HG02981 (cell line): Measurements from ENCODE around the gene RASA3.

Experiments used
- ATAC-seq: cut with Tn5 transposase; IDR thresholded peaks from one replicate; pipeline ENCODE4 v1.9.1; 2021; ENCODE audit warnings: mild to moderate bottlenecking, moderate library complexity; ENCODE audit not compliant: unreplicated experiment

The RASA3 gene

DNA sequence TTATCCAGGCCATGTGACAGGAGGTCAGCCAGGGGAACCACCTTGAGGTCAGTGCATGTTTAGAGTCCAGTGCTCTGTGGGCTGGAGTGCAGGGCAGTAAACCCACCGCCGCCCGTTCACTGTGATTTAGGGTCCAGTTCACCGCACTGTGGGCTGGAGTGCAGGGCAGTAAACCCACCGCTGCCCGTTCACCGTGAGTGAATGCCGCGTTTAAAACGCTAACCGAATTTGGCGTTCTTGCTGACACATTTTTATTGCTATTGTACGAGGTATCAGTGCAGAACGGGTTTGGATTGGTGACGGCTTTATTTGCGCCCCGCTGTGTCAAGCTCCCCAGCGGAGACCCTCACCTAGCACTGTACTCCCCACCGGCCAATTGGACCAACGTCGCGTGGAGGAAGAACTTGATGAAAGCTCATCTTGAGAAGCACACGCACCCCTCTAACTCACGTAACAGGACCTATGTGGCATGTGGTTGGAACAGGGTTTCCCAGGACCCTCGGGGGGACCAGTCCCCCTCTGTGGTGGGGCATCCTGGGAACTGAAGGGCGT lies 186.5 kb downstream of the RASA3 start:
- no peak for ATAC-seq

DNA sequence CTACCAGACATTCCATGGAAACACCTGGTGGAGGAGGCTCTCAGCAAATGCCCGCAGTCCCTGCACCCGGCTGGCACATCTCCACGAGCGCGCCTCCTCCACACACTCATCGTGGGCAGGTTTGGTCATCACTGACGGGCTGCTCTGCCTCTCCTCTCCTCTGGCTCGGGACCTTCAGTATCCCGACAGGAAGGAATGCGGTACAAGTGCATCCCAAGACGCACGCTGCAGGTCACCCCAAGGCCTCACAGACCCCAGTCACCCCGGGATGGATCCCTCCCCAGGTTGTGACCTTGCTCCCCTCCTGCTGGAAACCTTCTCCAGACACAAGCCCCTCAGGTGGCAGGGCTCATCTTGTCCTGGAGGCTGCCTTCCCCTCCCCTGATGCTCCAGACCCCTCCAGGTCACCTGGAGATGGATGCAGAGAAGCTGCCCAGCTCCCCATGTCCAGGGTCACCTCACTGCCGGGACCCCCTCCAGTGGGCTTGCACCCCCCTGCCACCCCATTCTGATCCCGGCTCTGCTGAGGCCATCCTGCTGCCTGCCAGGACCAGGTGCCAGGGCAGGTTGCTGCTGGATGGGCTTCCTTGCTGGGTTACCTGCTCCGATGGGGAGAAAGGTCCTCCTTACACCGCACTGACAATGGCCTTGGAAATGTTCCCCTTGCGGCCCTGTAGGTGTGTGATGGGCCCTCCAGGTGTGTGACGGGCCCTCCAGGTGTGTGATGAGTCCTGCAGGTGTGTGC lies 188.4 kb downstream of the RASA3 start:
- no peak for ATAC-seq

DNA sequence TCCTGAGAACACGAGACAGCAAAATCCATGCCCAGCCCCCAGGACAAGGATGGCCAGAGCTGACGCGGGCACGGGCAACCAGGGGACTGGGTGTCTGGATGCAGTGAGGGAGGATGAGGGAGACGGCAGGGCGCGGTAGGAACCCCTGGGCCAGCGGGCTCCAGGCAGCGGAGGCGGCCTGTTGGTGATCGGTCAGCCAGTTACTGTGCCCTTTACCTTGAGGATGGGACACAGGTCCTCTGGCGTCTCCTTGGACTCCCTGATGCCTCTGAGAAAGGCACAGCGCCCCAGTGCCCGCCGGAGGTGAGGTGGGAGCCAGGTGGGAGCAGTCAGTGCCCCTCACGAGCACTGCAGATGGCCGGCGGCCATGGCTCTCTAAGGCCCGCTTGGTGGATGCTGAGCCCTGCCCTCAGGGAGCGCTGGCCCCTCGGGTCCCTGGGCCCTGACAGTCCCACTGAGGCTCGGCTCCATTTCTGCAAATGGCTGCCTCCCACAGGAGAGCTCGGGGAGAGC lies 189.8 kb downstream of the RASA3 start:
- ATAC-seq = no peak

DNA sequence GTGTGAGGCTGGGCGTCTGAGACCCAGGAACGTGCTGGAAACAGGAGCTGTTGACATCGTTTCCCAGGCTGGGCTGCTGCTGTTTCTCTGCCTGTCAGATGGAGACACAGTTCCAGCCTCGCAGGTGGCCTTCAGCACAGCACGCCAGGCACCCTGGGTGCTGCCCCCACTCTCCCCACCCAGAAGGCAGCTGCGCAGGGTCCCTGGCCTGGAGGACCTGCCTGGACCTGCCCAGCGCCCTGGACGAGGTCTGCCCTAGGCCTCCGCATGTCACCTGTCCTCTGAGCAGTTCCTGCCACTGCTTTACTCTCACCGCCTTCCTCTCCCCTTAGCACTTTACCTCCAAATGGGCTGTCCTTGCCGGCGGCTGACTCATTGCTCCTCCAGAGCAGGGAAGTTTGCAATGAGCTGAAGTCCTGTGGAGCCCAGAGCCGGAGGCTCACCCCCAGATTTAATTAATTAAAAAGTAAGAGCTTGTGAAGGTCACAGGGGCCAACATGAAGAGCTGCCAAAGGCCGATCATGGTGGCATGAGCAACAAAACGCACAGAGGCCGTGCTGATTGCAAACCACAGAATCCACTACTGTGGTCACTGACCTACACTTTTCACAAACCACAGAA lies 190.7 kb downstream of the RASA3 start:
- ATAC-seq = no peak

DNA sequence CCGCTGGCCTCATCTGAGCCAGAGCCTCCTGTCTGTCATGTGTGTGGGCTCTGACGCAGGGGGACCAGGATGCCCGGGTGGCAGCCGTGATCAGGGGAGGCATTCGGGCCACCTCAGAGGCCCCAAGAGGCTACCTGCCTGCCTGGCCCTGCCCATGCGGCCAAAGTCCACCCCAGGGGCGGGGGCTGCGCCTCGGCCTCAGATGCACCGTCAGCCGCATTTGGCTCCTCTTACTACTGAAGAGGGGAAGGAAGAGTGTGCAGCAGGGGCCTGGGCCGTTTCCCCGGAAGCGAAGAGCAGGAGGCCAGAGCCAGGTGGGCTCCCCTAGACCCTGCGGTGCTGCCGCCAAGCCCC lies 192.5 kb downstream of the RASA3 start:
- no peak for ATAC-seq

DNA sequence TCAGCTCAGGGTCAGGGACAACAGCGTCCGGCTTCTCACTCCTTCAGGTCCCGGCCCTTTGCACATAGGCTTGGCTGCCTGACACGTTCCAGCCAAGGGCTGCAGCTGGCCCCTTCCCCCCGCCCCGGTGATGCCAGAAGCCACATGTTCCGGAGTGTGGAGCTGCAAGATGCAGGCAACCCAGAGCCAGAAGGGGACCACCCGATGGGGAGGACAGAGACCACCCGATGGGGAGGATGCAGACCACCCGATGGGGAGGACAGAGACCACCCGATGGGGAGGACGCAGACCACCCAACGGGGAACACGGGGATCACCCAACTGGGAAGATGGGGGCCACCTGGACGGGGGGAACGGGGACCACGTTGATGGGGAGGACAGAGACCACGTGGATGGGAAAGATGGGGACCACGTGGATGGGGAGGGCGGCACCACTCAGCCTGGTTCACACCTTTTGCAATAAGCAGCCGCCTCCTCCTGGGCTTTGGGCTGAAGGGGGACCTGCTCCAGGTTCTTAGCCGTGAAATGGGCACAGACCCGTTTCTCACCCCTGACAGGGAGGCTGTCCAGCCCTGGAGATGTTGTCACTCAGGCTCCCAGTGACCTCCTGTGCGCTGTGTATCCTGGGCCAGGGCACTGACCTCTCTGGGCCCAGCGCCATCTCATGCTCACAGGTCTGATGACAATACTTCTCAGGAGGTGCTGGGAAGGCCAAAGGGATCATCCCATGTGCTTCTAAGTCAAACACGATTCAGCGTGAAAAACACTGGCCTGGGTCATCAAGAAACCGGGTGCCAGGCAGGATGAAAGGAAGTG lies 193.1 kb downstream of the RASA3 start:
- no peak for ATAC-seq

DNA sequence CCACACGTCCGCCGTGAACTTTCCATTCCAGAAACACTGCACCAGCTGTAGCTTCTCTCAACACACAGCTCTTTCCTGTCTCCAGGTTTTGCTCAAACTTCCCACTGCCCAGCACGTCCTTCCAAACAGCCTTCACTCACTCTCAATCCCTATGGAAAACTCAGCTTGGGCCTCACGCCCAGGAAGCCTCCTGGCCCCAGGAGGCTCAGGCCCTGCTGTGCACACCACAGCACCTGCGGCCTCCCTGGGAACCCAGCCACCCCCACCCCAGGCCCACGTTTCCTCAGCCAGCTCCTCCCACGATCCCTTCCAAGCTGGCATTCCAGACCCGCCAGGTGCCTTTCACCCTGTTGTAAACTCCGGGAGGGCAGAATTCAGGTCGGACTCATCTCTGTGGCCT lies 193.7 kb downstream of the RASA3 start:
- ATAC-seq = no peak

DNA sequence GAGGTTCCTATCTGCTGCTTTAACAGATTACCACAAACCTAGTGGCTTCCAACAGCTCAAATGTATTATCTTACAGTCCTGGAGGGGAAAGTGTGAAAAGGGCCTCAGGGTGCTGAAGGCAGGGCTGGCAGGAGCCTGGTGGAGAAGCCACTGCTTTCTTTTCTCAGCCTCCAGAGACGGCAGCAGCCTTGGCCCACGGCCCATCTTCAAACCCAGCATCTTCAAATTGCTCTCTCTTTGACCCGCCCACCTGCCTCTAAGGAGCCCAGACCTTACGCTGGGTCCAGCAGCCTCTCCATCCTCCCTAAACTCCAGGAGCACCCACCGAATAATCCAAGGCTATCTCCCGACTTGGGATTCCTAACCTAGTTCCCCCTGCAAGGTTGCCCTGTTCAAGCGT lies 194.2 kb downstream of the RASA3 start:
- ATAC-seq = no peak

DNA sequence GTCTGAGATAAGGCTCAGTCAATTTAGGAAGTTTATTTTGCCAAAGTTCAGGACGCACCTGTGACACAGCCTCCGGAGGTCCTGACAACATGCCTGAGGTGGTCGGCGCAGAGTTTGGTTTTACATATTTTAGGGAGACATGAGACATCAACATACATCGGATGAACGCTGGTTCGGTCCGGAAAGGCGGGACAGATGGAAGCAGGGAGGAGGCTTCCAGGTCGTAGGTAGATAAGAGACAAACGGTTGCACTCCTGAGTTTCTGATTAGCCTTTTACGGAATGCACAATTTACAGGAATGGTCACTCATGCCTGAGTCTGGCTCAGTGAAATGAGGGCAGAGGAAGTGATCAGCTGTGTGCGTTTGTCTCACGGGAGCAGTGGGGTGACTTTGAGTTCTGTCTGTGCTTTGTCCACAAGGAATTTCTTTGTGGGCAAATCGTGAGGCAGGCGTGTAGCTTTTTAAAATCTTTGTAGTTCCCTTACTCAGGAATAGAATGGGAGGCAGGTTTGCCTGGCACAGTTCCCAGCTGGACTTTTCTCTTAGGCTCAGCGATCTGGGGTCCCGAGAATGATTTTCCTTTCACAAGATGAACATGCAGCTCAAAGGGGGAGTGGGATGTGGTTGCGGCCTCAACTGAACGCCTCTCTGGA lies 194.8 kb downstream of the RASA3 start:
- ATAC-seq = no peak

DNA sequence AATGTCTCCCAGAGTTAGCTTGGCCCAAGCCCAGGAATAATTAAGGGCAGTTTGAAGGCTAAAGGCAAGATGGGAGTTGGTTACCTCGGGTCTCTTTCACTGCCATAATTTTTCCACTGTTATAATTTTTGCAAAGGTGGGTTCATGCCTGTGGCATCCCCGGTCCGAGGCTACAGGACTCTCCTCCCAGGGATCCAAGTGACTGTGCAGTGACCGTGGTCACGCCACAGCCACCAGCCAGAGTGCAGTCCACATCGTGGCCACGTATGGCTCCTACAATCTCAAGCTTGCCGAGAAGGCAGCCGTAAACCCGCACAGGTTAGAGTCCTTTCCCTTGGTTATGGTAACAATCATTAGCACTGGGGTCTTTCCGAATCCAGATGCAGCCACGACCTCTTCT lies 195.3 kb downstream of the RASA3 start:
- ATAC-seq = no peak

DNA sequence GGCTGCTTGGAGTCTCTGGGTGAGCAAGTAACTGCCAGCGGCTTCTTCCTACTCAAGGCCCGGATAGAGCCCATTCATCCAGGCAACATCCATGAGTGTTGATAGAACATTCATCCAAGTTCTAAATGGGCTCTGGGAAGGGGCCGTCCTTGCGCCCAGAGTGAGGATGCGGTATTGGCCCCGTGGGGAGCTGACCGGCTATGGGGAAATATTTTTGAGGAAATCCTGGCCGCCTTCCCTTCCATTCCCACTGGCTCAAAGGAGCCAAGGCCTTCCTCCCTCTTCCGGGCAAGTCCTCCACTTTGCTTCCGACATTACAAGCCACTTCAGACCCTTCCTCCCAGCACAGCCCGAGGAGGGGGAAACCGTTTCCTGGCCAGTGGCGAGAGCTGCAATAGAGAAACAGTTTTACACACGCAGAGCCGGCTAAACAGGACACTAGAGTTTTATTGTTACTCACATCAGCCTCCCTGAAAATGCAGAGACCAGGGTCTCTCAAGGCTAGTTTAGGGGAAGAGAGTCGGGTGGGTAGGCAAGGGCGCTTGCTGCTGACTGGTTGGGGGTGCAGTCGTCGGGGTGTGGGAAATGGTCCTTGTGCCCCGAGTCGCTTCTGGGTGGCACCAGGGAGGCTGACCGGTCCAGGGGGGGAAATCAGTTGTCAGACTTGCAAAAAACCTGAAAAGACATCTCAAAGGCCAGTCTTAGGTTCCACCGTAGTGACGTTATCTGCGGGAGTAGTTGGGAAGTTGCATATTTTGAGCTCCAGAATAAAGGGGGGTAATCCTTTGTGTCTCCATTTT lies 196.1 kb downstream of the RASA3 start:
- ATAC-seq = no peak

DNA sequence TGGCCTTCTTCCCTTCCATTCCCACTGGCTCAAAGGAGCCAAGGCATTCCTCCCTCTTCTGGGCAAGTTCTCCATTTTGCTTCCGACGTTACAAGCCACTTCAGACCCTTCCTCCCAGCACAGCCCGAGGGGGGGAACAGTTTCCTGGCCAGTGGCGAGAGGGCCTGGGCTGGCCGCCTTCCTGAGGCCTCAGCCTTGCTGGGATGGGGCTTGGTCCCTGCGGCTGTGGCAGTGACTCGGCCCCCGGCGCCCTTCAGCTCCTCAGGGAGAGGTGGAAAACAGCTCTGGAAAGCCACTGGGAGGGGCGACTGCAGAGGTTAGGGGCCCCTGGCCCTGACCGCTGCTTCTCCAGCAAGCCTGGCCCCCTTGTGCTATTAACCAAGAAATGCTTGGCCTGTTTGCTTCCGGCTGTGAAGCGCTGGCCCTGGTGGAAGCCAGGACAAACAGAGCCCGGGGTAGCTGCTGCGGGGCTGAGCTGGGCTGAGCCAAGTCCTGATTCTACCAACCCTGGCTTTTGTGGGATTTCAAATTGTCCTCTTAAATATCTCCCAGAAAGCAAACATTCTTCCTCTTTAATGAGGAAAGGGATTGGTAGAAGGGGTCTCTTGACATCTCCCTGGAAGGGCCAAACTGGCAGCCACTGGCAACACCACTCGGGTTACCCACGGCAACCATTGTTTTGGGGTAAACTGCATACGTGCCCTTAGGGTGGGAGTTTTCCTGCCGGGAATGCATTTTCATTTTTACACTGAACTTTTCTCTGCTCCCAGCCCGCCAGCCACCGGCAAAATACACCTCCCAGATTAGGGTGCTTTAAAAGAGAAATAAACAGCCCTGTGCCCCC lies 197.2 kb downstream of the RASA3 start:
- ATAC-seq = no peak

DNA sequence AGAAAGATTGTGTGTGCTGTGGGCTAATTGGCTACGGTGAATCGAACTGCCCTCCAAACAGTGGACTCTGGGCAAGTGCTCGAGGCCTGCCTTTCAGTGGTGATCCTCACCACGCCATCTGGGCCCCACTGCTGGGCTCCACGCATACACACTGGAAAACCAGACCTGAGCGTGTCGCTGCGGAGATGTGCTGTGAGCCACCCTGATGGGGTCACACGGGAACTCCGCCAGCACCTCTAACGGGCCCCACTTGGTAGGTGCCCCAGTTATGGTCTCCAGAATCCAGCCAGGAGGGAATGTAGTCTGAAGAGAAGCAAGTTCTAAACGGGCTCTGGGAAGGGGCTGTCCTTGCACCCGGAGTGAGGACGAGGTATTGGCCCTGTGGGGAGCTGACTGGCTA lies 197.8 kb downstream of the RASA3 start:
- ATAC-seq = no peak

DNA sequence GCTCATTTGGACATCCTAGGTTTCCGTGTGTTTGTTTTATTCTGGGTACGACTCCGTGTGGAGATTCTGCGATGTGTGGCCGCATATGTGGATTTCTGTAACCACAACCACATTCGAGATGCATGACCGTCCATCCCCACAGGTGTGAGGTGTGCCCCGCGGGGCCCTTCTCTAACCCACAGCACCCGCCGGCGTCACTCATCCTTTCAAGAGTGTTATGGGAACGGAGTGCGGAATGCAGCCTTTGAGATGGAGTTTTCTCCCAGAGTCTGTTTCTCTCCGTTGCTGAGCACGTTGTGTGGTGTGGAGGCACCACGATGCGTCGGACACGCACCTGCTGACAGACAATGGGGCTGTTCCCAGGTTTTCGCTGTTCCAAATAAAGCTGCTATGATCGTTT lies 198.5 kb downstream of the RASA3 start:
- ATAC-seq = no peak

DNA sequence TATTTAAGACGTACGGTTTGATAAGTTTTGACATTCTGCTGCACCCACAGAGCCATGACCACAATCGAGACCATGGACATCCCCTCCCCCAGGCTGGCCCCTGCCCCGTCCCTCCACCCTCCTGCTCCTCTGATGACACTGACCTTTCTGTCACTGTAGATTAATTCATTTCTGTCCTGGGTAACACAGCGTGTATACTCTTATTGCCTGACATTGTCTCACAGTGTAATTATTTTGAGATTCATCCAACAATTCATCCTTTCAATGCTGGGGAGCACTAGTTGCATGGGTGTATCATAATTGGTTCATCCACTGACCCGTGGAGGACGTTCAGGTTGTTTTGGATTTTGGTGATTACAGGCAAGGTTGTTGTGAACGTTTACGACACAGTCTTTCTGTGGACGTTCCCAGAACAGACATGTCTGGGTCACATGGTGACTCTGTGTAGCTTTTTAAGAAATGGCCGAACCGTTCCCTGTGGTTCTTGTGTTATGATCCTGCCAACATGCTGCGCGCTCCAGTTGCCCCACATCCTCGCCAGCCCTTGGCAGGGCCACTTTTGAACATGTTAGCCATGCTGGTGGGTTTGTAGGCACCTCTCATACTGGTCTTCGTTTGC lies 200.5 kb downstream of the RASA3 start:
- no peak for ATAC-seq

DNA sequence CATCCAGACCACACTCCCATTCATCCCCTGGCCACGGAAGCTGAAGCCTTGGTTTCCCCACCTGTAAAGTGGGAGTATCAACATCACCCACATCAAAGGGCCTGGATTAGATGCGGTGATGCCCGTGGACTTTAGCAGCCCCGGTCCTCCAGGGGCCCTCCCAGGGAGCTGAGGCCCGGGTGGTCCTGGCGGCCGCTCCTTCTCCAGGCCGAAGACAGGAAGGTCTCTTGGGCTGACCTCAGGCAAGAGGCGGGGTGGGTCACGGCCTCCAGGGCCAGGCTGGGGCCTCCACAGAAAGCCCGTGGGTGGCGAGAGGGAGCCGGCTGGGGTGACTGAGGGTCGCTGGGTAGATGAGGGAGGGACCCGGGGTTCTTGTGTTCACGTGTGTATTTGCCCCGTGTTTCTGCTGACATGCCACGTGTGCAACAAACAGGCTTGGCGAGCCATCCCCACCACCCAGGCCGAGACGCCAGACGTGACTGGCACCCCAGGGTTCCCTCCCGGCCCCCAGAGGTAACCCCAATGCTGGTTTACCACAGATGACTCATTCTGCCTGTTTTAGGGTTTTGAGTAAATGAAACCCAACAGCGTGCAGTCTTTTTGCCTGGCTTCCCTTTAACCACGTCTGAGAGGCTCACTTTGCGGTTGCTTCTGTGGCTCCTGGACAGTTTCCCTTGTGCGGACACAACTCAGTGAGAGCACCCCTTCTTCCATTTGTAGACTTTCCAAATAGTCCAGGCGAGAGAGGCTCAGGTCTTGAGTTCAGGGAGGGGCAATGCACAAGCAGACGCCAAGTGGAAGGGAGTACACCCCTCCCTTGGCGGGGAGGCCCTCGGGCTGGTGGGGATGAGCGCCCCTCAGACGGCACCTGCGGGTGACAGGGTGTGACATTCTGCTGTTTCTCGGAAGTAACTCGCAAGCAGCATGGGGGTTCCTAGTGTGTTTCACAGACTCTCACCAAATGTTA lies 201.5 kb downstream of the RASA3 start:
- no peak for ATAC-seq
